Suprapubic skin (tissue), 4 donors: Measurements from ENCODE around the gene GPR25.

ENCODE experiments used
- EP300 ChIP-seq: sonication (generic); formaldehyde crosslinking; IDR thresholded peaks from one replicate; pipeline ENCODE4 v1.6.1; 2017; ENCODE audit warnings: antibody characterized with exemption
- POLR2A ChIP-seq, 2 donors: fragments of 450-650 bp; IDR thresholded peaks; one replicate each; pipeline ENCODE4 v1.6.1; 2017; ENCODE audit warnings: antibody characterized with exemption in 2 of 2, mild to moderate bottlenecking in 2 of 2, moderate library complexity in 2 of 2
- POLR2AphosphoS5 ChIP-seq, 3 donors: sonication (generic); formaldehyde crosslinking; IDR thresholded peaks; one replicate each; pipeline ENCODE4 v1.6.1; 2017; ENCODE audit warnings: antibody characterized with exemption in 3 of 3
- TF ChIP-seq, protein P1 (sequence below), 2 donors: fragments of 200-600 bp in 1 of 2; fragments of 450-650 bp in 1 of 2; sonication (generic) in 1 of 2; IDR thresholded peaks; one replicate each; pipeline ENCODE4 v1.5.1; 2016 to 2019; ENCODE audit warnings: antibody characterized with exemption in 2 of 2, mild to moderate bottlenecking in 1 of 2, moderate library complexity in 1 of 2

DNA sequence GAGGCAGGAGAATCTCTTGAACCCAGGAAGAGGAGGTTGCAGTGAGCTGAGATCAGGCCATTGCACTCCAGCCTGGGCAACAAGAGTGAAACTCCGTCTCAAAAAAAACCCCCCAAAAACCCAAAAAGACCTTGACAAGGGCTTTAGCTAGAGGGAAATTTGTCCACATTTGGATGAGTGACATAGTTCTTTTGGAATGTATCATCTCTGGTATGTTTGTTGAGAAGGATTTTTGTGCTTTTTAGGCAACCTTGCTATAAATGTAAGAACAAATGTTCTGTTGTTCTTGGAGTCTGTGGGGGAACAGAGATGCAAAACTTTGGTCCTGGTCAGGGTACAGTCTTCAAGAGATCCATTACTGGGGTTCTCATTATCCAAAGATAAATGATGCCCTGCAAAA lies 50.8 kb downstream of the GPR25 start:
- TF ChIP-seq POLR2AphosphoS5 (IDR thresholded peaks at IDR 0.05) = no peak
- TF ChIP-seq POLR2A (IDR thresholded peaks at IDR 0.05) = no peak
- TF ChIP-seq, protein P1, sequence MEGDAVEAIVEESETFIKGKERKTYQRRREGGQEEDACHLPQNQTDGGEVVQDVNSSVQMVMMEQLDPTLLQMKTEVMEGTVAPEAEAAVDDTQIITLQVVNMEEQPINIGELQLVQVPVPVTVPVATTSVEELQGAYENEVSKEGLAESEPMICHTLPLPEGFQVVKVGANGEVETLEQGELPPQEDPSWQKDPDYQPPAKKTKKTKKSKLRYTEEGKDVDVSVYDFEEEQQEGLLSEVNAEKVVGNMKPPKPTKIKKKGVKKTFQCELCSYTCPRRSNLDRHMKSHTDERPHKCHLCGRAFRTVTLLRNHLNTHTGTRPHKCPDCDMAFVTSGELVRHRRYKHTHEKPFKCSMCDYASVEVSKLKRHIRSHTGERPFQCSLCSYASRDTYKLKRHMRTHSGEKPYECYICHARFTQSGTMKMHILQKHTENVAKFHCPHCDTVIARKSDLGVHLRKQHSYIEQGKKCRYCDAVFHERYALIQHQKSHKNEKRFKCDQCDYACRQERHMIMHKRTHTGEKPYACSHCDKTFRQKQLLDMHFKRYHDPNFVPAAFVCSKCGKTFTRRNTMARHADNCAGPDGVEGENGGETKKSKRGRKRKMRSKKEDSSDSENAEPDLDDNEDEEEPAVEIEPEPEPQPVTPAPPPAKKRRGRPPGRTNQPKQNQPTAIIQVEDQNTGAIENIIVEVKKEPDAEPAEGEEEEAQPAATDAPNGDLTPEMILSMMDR (IDR thresholded peaks at IDR 0.05) = no peak
- no peak for TF ChIP-seq EP300
